ENCODE data around the gene PTGFR.

DNA sequence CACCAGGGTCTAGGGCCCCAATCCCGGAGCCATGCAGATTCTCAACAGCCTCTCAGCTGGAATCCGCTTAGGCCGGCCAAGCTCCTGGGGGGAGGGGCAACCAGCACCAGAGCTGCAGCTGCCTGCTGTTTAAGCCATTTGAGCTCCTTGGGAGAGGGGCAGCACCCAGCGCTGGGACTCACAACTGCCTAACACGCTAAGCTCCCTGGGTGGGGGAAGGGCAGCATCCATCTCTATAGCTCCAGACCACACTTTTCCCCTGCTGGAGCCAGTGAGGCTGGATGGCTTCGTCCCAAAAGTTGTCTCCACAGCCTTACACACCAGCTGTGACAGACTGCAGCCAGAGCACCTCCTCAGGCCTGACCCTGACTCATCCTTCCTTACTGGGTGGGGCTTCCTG is 6.9 kb upstream of the PTGFR start:
- TF ChIP-seq, protein P1, sequence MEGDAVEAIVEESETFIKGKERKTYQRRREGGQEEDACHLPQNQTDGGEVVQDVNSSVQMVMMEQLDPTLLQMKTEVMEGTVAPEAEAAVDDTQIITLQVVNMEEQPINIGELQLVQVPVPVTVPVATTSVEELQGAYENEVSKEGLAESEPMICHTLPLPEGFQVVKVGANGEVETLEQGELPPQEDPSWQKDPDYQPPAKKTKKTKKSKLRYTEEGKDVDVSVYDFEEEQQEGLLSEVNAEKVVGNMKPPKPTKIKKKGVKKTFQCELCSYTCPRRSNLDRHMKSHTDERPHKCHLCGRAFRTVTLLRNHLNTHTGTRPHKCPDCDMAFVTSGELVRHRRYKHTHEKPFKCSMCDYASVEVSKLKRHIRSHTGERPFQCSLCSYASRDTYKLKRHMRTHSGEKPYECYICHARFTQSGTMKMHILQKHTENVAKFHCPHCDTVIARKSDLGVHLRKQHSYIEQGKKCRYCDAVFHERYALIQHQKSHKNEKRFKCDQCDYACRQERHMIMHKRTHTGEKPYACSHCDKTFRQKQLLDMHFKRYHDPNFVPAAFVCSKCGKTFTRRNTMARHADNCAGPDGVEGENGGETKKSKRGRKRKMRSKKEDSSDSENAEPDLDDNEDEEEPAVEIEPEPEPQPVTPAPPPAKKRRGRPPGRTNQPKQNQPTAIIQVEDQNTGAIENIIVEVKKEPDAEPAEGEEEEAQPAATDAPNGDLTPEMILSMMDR (IDR thresholded peaks at IDR 0.05; ENCODE audit: low read depth, low read length) = no peak
- TF ChIP-seq EZH2phosphoT487 (IDR thresholded peaks at IDR 0.05; ENCODE audit: low read depth) = no peak
